Left forelimb (tissue), 1 donor: Measurements from ENCODE around the gene ZNF469.

ENCODE experiments used
- DNase-seq: peaks from one replicate; pipeline ENCODE4 v3.0.0-alpha.2; 2018; ENCODE audit warnings: low spot score

The ZNF469 gene

DNA sequence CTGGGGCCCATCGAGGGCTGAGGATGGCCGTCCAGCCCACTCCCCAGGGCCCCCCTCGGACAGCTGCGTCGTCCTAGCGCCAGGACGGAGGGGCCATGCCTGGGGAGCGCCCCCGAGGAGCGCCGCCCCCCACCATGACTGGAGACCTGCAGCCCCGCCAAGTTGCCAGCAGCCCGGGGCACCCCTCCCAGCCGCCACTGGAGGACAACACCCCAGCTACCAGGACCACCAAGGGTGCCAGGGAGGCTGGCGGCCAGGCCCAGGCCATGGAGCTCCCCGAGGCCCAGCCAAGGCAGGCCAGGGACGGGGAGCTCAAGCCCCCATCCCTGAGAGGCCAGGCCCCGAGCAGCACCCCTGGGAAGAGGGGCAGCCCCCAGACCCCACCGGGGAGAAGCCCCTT is 44.6 kb downstream of the ZNF469 start:
- DNase-seq: no peak

DNA sequence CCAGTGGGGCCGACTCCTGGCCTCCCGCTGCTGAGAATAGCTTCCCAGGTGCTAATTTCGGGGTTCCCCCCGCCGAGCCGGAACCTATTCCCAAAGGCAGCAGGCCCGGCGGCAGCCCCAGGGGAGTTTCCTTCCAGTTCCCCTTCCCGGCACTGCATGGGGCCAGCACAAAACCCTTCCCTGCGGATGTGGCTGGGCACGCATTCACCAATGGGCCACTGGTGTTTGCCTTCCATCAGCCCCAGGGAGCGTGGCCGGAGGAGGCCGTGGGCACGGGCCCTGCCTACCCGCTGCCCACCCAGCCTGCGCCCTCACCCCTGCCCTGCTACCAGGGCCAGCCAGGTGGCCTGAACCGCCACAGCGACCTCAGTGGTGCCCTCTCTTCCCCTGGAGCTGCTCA is 45.4 kb downstream of the ZNF469 start:
- DNase-seq: no peak

DNA sequence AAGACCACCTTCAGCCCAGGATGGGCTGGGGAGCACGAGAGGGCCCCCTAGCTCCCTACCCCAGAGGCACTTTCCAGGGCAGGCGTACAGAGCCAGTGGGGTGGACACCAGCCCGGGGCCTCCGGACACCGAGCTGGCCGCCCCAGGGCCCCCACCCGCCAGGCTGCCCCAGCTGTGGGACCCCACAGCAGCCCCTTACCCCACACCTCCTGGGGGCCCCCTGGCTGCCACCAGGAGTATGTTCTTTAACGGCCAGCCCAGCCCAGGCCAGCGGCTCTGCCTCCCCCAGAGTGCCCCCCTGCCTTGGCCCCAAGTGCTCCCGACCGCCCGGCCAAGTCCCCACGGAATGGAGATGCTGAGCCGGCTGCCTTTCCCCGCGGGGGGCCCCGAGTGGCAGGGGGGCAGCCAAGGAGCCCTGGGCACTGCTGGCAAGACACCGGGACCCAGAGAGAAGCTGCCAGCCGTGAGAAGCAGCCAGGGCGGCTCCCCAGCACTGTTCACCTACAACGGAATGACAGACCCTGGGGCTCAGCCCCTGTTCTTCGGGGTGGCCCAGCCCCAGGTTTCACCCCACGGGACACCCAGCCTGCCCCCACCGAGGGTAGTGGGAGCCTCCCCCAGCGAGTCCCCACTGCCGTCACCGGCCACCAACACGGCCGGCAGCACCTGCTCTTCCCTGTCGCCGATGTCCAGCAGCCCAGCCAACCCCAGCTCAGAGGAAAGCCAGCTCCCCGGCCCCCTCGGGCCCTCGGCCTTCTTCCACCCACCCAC is 46.0 kb downstream of the ZNF469 start:
- DNase-seq: no peak

DNA sequence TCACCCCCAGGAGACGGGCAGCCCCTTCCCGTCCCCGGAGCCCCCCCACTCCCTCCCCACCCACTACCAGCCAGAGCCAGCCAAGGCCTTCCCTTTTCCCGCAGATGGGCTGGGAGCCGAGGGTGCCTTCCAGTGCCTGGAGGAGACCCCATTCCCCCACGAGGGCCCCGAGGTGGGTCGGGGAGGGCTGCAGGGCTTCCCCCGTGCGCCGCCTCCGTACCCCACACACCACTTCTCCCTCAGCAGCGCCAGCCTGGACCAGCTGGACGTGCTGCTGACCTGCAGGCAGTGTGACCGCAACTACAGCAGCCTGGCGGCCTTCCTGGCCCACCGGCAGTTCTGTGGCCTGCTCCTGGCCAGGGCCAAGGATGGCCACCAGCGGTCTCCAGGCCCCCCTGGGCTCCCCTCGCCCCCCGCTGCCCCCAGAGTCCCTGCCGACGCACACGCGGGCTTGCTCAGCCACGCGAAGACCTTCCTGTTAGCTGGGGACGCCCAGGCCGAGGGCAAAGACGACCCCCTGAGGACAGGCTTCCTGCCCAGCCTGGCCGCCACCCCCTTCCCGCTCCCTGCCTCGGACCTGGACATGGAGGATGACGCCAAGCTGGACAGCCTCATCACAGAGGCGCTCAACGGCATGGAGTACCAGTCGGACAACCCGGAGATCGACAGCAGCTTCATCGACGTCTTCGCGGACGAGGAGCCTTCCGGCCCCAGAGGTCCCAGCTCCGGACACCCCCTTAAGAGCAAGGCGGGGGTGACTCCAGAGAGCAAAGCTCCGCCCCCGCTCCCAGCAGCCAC is 46.8 kb downstream of the ZNF469 start:
- DNase-seq: no peak

DNA sequence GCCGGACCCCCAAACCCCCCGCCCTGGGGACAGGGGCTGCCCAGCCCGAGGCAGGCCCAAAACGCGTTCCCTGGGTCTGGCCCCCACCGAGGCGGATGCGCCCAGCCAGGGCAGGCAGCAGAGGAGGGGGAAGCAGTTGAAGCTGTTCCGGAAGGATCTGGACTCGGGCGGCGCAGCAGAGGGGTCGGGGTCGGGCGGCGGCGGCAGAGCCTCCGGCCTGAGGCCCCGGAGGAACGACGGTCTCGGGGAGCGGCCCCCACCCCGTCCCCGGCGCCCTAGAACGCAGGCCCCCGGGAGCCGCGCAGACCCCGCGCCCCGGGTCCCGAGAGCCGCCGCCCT is 47.4 kb downstream of the ZNF469 start:
- DNase-seq: no peak

DNA sequence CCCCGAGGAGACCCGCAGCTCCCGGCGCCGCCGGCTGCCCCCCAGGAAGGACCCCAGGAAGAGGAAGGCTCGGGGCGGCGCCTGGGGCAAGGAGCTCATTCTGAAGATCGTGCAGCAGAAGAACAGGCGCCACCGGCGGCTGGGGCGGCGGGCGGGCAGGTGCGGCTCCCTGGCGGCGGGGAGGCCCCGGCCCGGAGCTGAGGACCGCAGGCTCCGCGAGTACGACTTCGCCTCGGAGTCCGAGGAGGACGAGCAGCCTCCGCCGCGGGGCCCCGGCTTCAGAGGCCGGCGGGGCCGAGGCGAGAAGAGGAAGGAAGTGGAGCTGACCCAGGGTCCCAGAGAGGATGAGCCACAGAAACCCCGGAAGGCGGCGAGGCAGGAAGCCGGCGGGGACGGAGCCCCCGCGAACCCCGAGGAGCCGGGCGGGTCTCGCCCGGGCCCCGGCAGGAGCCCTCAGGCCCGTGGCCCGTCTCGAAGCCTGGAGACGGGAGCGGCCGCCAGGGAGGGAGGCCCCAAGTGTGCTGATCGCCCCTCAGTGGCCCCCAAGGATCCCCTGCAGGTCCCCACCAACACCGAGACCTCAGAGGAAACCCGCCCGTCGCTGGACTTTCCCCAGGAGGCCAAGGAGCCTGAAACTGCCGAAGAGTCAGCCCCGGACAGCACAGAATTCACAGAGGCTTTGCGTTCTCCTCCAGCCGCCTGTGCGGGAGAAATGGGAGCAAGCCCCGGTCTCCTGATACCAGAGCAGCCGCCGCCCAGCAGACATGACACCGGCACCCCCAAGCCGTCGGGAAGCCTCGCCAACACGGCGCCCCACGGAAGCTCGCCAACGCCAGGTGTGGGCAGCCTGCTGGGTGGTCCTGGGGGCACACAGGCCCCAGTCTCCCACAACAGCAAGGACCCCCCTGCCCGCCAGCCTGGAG is 48.0 kb downstream of the ZNF469 start:
- no peak for DNase-seq

DNA sequence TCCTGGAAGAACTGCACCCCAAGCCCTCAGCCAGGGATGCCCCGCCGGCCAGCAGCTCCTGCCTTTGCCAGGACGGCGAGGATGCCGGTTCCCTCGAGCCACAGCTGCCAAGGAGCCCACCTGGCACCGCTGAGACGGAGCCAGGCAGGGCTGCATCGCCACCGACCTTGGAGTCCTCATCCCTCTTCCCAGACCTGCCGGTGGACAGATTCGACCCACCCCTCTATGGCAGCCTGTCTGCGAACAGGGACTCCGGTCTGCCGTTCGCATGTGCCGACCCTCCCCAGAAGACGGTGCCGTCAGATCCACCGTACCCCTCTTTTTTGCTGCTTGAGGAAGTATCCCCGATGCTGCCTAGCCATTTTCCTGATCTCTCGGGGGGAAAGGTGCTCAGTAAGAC is 48.9 kb downstream of the ZNF469 start:
- DNase-seq: no peak

DNA sequence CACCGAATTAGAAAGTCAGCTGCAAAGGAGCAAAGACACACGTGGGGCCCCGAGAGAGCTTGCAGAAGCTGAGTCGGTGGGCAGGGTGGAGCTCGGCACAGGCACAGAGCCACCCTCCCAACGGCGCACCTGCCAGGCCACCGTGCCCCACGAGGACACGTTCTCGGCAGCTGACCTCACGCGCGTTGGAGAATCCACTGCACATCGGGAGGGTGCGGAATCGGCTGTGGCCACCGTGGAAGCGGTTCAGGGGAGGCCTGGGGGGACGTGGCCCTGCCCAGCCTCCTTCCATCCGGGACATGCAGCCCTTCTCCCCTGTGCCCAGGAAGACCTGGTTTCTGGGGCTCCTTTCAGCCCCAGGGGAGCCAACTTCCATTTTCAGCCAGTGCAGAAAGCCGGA is 49.4 kb downstream of the ZNF469 start:
- DNase-seq: no peak
